Upper lobe of left lung (tissue), 6 donors: ENCODE measurements around the gene DBNDD1. TPM values are rescaled to one million over a fixed set of nuclear protein-coding genes. Genes with fewer than 3 reads are reported as not detected.
A peak's percentile ranks its signal among the peaks of the same experiment; 100 is the strongest.
"Not testable (repeated sequence)": the region's sequence is repeated elsewhere in the genome, so short reads cannot be mapped to it uniquely, and the experiment has no call there.

ENCODE experiments used
- ATAC-seq, 2 donors: fragments of 200-7000 bp; cut with Tn5 transposase; one replicate each; pipeline ENCODE4 v1.9.1; 2022; ENCODE audit warnings: mild to moderate bottlenecking in 2 of 2, moderate library complexity in 2 of 2; ENCODE audit not compliant: low FRiP score in 2 of 2
- DNase-seq, 2 donors: peaks; one replicate each; pipeline ENCODE4 v3.0.0-alpha.2; 2019 to 2020
- H3K27ac ChIP-seq, 4 donors: fragments of 200-600 bp; sonication (generic); one replicate each; pipeline ENCODE4 v1.5.1; 2016 to 2019
- H3K27me3 ChIP-seq, 4 donors: fragments of 200-600 bp; sonication (generic); one replicate each; pipeline ENCODE4 v1.5.1; 2017 to 2019
- H3K36me3 ChIP-seq, 4 donors: fragments of 200-600 bp; sonication (generic); one replicate each; pipeline ENCODE4 v1.5.1; 2016 to 2019
- H3K4me1 ChIP-seq, 4 donors: fragments of 200-600 bp; sonication (generic); one replicate each; pipeline ENCODE4 v1.5.1; 2018 to 2019
- H3K4me3 ChIP-seq, 4 donors: fragments of 200-600 bp; sonication (generic); one replicate each; pipeline ENCODE4 v1.5.1; 2017 to 2019; ENCODE audit warnings: mild to moderate bottlenecking in 2 of 4, moderate library complexity in 1 of 4
- H3K9me3 ChIP-seq, 4 donors: fragments of 200-600 bp; sonication (generic); one replicate each; pipeline ENCODE4 v1.5.1; 2018 to 2019
- EP300 ChIP-seq, 4 donors: sonication (generic); formaldehyde crosslinking; IDR thresholded peaks; one replicate each; pipeline ENCODE4 v1.5.1; 2017; ENCODE audit warnings: antibody characterized with exemption in 4 of 4, control low read depth in 2 of 4
- POLR2A ChIP-seq, 4 donors: fragments of 450-650 bp; IDR thresholded peaks; one replicate each; pipeline ENCODE4 v1.5.1; 2016 to 2017; ENCODE audit warnings: antibody characterized with exemption in 4 of 4, mild to moderate bottlenecking in 2 of 4
- POLR2AphosphoS5 ChIP-seq, 2 donors: sonication (generic); formaldehyde crosslinking; IDR thresholded peaks; one replicate each; pipeline ENCODE4 v1.5.1; 2017; ENCODE audit warnings: antibody characterized with exemption in 2 of 2
- WGBS, 2 donors: methylation state at CpG; one replicate each; pipeline ENCODE4 v1.1.5; 2017 to 2018; 5-methylcytosine and 5-hydroxymethylcytosine counted together
- total RNA-seq, 6 donors: library from RNA; depleted of rRNA in 4 of 6; stranded (reverse); fragments of >200 nt in 4 of 6; gene quantifications; one replicate each; pipeline versions ENCODE4 v1.1.0 to v1.2.1, GENCODE V29; 2016 to 2021
- TF ChIP-seq, protein P1 (sequence below), 6 experiments: fragments of 450-650 bp in 4 of 6; fragments of 200-600 bp in 2 of 6; sonication (generic) in 2 of 6; IDR thresholded peaks; one replicate each; pipeline ENCODE4 v1.5.1; 2016 to 2019; ENCODE audit warnings: antibody characterized with exemption in 6 of 6
- donor health status: DM: no; HTN: no; CAD: no; lungs with moderate emphysema.
- donor health status: DM: no; HTN: yes; CAD: no; lungs with severe emphysema.

DBNDD1 gene
- 10 to 100 TPM in 3 of 6 donors, 1 to 10 TPM in 3; 4.6 to 23.2 (median 11.1) TPM for total RNA-seq

DNA sequence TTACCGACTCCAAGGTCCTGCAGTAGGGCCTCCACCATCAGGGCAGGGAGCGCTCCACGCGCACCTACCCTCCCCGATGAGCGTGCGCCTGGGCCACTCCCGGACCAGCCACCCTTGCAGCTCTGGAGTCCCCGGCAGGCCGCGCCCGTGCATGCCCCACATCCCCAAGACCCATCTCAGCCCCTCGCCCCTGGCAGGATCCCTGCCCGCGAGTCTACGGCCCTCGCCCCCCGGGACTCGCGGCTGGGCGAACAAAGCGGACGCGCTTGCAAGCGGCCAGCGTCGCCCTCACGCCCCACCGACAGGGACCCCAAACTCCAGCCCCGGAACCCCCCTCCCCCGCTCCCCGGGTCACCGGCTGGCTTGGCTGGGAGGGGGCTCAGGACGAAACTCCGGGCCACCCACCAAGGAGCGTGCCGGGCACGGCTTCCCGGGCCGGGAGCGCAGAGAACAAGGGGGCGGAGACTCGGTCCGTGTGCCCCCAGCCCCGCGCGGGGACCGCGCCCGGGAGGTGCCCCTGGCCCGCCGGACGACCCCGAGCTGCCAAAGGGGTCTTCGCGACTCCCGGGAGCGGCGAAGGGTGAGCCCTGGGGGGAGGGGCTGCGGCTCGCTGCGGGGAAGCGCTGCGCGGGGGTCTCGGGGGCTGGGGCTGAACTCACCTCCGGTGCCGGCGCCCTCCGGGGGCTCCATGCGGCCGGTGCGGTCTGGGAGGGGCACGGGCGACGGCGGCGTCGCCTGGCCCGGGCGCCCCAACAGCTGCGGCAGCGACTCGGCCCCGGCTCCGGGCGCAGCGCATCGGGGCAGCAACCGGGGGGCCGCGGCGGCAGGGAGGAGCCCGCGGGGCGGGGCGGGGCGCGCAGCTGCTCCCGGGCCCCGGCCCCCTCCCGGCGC is at the start of gene DBNDD1:
Gene DBNDD1 (minus strand): TSS at position 805 of the 891 bp plus-strand sequence. CDS start 115 bp downstream, at position 690.
- ATAC-seq: no peak
- peaks cover 23 to 37% (median 31%) of the 10 kb centered on the region in 4 donors for H3K4me1 ChIP-seq
- H3K27ac ChIP-seq: peak within 1 kb of the TSS; percentile 32 to 63 (median 60)
- H3K27me3 ChIP-seq: peaks cover 0 to 9% (median 3%) of the 10 kb centered on the region in 4 donors
- DNase-seq: peak in 1 of 2 donors; percentile 86
- TF ChIP-seq, protein P1, sequence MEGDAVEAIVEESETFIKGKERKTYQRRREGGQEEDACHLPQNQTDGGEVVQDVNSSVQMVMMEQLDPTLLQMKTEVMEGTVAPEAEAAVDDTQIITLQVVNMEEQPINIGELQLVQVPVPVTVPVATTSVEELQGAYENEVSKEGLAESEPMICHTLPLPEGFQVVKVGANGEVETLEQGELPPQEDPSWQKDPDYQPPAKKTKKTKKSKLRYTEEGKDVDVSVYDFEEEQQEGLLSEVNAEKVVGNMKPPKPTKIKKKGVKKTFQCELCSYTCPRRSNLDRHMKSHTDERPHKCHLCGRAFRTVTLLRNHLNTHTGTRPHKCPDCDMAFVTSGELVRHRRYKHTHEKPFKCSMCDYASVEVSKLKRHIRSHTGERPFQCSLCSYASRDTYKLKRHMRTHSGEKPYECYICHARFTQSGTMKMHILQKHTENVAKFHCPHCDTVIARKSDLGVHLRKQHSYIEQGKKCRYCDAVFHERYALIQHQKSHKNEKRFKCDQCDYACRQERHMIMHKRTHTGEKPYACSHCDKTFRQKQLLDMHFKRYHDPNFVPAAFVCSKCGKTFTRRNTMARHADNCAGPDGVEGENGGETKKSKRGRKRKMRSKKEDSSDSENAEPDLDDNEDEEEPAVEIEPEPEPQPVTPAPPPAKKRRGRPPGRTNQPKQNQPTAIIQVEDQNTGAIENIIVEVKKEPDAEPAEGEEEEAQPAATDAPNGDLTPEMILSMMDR (IDR thresholded peaks at IDR 0.05): no peak
- TF ChIP-seq POLR2A (IDR thresholded peaks at IDR 0.05) (no peak), POLR2AphosphoS5 (IDR thresholded peaks at IDR 0.05) (no peak)
- H3K36me3 ChIP-seq: no peaks in the 10 kb centered on the region
- 2 to 10% methylated on average over 6 to 20 of the region's 103 CpGs for WGBS, 2 donors
- peak within 1 kb of the TSS; percentile 47 to 87 (median 74) for H3K4me3 ChIP-seq
- no peaks in the 10 kb centered on the region for H3K9me3 ChIP-seq

DNA sequence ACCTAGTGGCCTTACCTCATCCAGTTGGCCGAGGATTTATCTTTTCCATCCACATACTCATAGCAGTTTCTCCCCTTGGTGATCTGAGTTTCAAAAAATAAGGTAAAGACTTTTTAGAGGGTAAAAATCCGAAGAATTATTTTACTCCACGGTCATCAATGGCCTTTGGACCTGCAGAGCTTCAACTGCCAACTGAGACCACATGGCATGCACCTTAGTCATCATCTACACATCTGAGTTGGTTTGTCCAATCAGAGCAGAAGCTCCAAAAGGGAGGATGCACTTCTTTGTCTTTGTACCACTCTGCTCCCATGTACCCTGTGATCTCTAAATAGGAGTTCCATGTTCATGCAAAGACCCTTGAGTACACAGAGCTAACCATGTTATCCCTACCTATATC is 42.2 kb upstream of the DBNDD1 start:
- 73 to 76% methylated on average over 3 of the region's 3 CpGs for WGBS, 2 donors
- DNase-seq (no peak), ATAC-seq (no peak)
- Histone ChIP-seq H3K36me3 (no peaks in the 10 kb centered on the region), H3K27me3 (no peaks in the 10 kb centered on the region), H3K9me3 (no peaks in the 10 kb centered on the region), H3K4me3 (no peak overlapping the region), H3K4me1 (no peaks in the 10 kb centered on the region), H3K27ac (no peak overlapping the region)
- TF ChIP-seq POLR2A (IDR thresholded peaks at IDR 0.05) (no peak), POLR2AphosphoS5 (IDR thresholded peaks at IDR 0.05) (no peak), EP300 (IDR thresholded peaks at IDR 0.05) (no peak)
- TF ChIP-seq, protein P1 (IDR thresholded peaks at IDR 0.05): no peak

- H3K4me3 ChIP-seq: no peak overlapping the region
- 52 to 61% methylated on average over 7 to 8 of the region's 8 CpGs for WGBS, 2 donors
- no peaks in the 10 kb centered on the region for H3K36me3 ChIP-seq
- H3K27ac ChIP-seq: no peak overlapping the region
- H3K9me3 ChIP-seq: peaks cover 2 to 13% (median 10%) of the 10 kb centered on the region in 4 donors
- H3K4me1 ChIP-seq: no peaks in the 10 kb centered on the region
- TF ChIP-seq, protein P1 (IDR thresholded peaks at IDR 0.05): no peak
- TF ChIP-seq EP300 (IDR thresholded peaks at IDR 0.05) (no peak), POLR2A (IDR thresholded peaks at IDR 0.05) (no peak), POLR2AphosphoS5 (IDR thresholded peaks at IDR 0.05) (no peak)
- ATAC-seq (peak in 1 of 2 donors; percentile 10), DNase-seq (no peak)
- H3K27me3 ChIP-seq: no peaks in the 10 kb centered on the region
Observed at GRCh38 chr16:90057738-90058173, 38.5 kb upstream of the DBNDD1 start.

DNA sequence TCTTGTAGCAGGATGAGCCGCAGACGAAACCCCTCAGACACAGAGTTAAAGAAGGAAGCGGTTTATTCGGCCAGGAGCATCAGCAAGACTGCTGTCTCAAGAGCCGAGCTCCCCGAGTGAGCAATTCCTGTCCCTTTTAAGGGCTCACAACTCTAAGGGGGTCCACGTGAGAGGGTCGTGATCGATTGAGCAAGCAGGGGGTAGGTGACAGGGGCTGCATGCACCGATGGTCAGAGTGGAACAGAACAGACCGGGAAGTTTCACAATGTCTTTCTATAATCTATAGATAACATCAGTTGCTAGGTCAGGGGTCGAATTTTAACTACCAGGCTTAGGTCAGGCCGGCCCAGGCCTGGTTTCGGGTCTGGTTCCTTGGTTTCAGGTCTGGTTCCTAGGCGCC is 37.3 kb upstream of the DBNDD1 start:
- H3K9me3 ChIP-seq: peaks cover 2 to 13% (median 10%) of the 10 kb centered on the region in 4 donors
- not testable (repeated sequence) for H3K4me1 ChIP-seq, H3K36me3 ChIP-seq, H3K27me3 ChIP-seq, H3K27ac ChIP-seq, DNase-seq, H3K4me3 ChIP-seq, ATAC-seq
- 82 to 88% methylated on average over 15 of the region's 15 CpGs for WGBS, 2 donors

DNA sequence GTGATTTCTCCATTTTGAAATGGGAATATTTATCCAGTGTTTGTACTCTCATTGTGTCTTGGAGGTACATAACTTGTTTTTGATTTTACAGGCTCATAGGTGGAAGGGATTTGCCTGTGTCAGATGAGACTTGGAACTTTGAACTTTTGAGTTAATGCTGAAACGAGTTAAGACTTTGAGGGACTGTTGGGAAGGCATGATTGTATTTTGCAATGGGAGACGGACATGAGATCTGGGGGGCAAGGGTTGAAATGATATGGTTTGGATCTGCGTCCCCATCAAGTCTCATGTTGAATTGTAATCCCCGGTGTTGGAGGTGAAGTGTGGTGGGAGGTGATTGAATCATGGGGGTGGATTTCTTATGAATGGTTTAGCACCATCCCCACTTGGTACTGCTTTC is 36.1 kb upstream of the DBNDD1 start:
- DNase-seq (no peak), ATAC-seq (no peak)
- Histone ChIP-seq H3K27ac (no peak overlapping the region), H3K36me3 (no peaks in the 10 kb centered on the region), H3K4me3 (no peak overlapping the region), H3K9me3 (peaks cover 2 to 13% (median 10%) of the 10 kb centered on the region in 4 donors), H3K4me1 (no peaks in the 10 kb centered on the region), H3K27me3 (no peaks in the 10 kb centered on the region)
- WGBS, 2 donors: 73 to 81% methylated on average over 4 of the region's 4 CpGs
- TF ChIP-seq POLR2AphosphoS5 (IDR thresholded peaks at IDR 0.05) (no peak), POLR2A (IDR thresholded peaks at IDR 0.05) (no peak), EP300 (IDR thresholded peaks at IDR 0.05) (no peak)
- TF ChIP-seq, protein P1 (IDR thresholded peaks at IDR 0.05): no peak
